K562 (cell line): ENCODE results near the gene MRPS15. TPM values are rescaled to one million over a fixed set of nuclear protein-coding genes. Genes with fewer than 3 reads are reported as not detected.

Source experiments
- BHLHE40 ChIP-seq: IDR thresholded peaks from 2 replicates; pipeline ENCODE4 v1.6.1; 2011; ENCODE audit warnings: low read length, improper control_type of control experiment
- BMI1 ChIP-seq: fragments of 150-350 bp; IDR thresholded peaks from 2 replicates; pipeline ENCODE4 v1.6.1; 2014; ENCODE audit warnings: low read length
- CHD1 ChIP-seq: fragments of 200-600 bp; sonication (generic); IDR thresholded peaks from one replicate; pipeline ENCODE4 v1.6.1; 2012; ENCODE audit warnings: mild to moderate bottlenecking, moderate library complexity, low read length, inconsistent platforms
- CREBBP ChIP-seq: IDR thresholded peaks from one replicate; pipeline ENCODE4 v1.6.1; 2012; ENCODE audit warnings: low read depth, mild to moderate bottlenecking, control low read depth, inconsistent platforms, low read length
- FOXP4 ChIP-seq: sonication (generic); formaldehyde crosslinking; IDR thresholded peaks from 2 replicates; pipeline ENCODE4 v1.8.0; 2022; ENCODE audit warnings: mild to moderate bottlenecking, missing genetic modification reagents, borderline replicate concordance
- GTF2A2 ChIP-seq: IDR thresholded peaks from 2 replicates; pipeline ENCODE4 v1.6.1; 2016; ENCODE audit warnings: mild to moderate bottlenecking, missing genetic modification characterization, missing compliant biosample characterization
- HDAC3 ChIP-seq: fragments of 450-650 bp; IDR thresholded peaks from 2 replicates; pipeline ENCODE4 v1.6.1; 2018; ENCODE audit warnings: borderline replicate concordance, mild to moderate bottlenecking, moderate library complexity; ENCODE audit not compliant: partially characterized antibody
- JUNB ChIP-seq: fragments of 450-650 bp; formaldehyde crosslinking; conservative IDR thresholded peaks from 2 replicates; pipeline ENCODE4 v1.4.0; 2020; ENCODE audit warnings: mild to moderate bottlenecking
- MXD1 ChIP-seq: fragments of 250-450 bp; sonication (Bioruptor Pico); IDR thresholded peaks from 2 replicates; pipeline ENCODE4 v1.8.0; 2021; ENCODE audit warnings: borderline replicate concordance, mild to moderate bottlenecking, moderate library complexity; ENCODE audit not compliant: poor library complexity, severe bottlenecking
- NCOA6 ChIP-seq: fragments of 450-650 bp; IDR thresholded peaks from 2 replicates; pipeline ENCODE4 v1.6.1; 2017; ENCODE audit warnings: mild to moderate bottlenecking
- PHF8 ChIP-seq: fragments of 200-600 bp; sonication (generic); IDR thresholded peaks from 2 replicates; pipeline ENCODE4 v1.6.1; 2012; ENCODE audit warnings: mixed run types, mild to moderate bottlenecking, inconsistent platforms, low read length, moderate library complexity, borderline replicate concordance
- POLR2AphosphoS2 ChIP-seq: IDR thresholded peaks from 2 replicates; pipeline ENCODE4 v1.6.1; 2012; ENCODE audit warnings: low read length, improper control_type of control experiment
- POLR3A ChIP-seq: IDR thresholded peaks from 2 replicates; pipeline ENCODE4 v1.6.1; 2011; ENCODE audit warnings: borderline replicate concordance, mild to moderate bottlenecking, moderate library complexity; ENCODE audit not compliant: insufficient read length, insufficient read depth; ENCODE audit errors: extremely low read depth
- PRMT5 ChIP-seq: sonication (generic); formaldehyde crosslinking; IDR thresholded peaks from 2 replicates; pipeline ENCODE4 v1.5.0; 2020; ENCODE audit warnings: missing genetic modification reagents
- SFPQ ChIP-seq: fragments of 200-400 bp; formaldehyde crosslinking; IDR thresholded peaks from 2 replicates; pipeline ENCODE4 v1.6.1; 2017; ENCODE audit warnings: mild to moderate bottlenecking, low read depth, low read length, moderate library complexity
- SRSF3 ChIP-seq: fragments of 200-400 bp; formaldehyde crosslinking; IDR thresholded peaks from 2 replicates; pipeline ENCODE4 v1.6.1; 2016; ENCODE audit warnings: mild to moderate bottlenecking, low read length, moderate library complexity; ENCODE audit not compliant: insufficient read depth
- TCF3 ChIP-seq: sonication (generic); formaldehyde crosslinking; IDR thresholded peaks from 2 replicates; pipeline ENCODE4 v1.4.0; 2020; ENCODE audit warnings: mild to moderate bottlenecking, missing genetic modification reagents
- TFAM ChIP-seq: fragments of 250-450 bp; sonication (Bioruptor Pico); conservative IDR thresholded peaks from 2 replicates; pipeline ENCODE4 v1.5.0; 2021; ENCODE audit warnings: mild to moderate bottlenecking, moderate library complexity
- TRIM24 ChIP-seq, 2 experiments: fragments of 450-650 bp; IDR thresholded peaks; 2 replicates each; pipeline ENCODE4 v1.6.1; 2016
- TRIM28 ChIP-seq: fragments of 450-650 bp; IDR thresholded peaks from 2 replicates; pipeline ENCODE4 v1.6.1; 2017
- ZBTB5 ChIP-seq: fragments of 450-650 bp; IDR thresholded peaks from 2 replicates; pipeline ENCODE4 v1.6.1; 2017; ENCODE audit warnings: antibody characterized with exemption
- ZBTB8A ChIP-seq: fragments of 450-650 bp; IDR thresholded peaks from 2 replicates; pipeline ENCODE4 v1.6.1; 2018; ENCODE audit warnings: mild to moderate bottlenecking, moderate library complexity; ENCODE audit not compliant: partially characterized antibody
- ZZZ3 ChIP-seq: fragments of 450-650 bp; IDR thresholded peaks from 2 replicates; pipeline ENCODE4 v1.6.1; 2016; ENCODE audit warnings: antibody characterized with exemption, mild to moderate bottlenecking, moderate library complexity
- polyA plus RNA-seq, 8 experiments: library from polyadenylated mRNA; depleted of rRNA in 4 of 8; stranded (reverse) in 5 of 8; unstranded in 3 of 8; fragments of >200 nt; fragmentation: Nextera tagmentation in 2 of 8; fragmentation: Illumina TruSeq in 1 of 8; extraction: Ambion mirVana in 2 of 8; extraction: Trizol in 1 of 8; gene quantifications; 2 replicates each; pipeline versions ENCODE4 v1.2.1 to v1.2.3, GENCODE V29; 2011 to 2014; ENCODE audit warnings: inconsistent platforms in 1 of 8, missing spikeins in 1 of 8
- total RNA-seq, 7 experiments: library from RNA; depleted of rRNA in 6 of 7; stranded (reverse); fragments of >200 nt in 6 of 7; fragmentation: Illumina TruSeq in 2 of 7; extraction: Trizol in 2 of 7; gene quantifications; 2 replicates each; pipeline versions ENCODE4 v1.2.1 to v1.2.3, GENCODE V29; 2011 to 2021; ENCODE audit warnings: low replicate concordance in 1 of 7

MRPS15 gene
- total and polyA plus RNA-seq, 9 of the 15 experiments (the other 6 are each of a cell fraction or from before 2014, with no cell fraction given) = 62.9 to 286 (median 149) TPM

- no peak for TF ChIP-seq FOXP4
- TF ChIP-seq ZBTB5 = no peak
- no peak for TF ChIP-seq CHD1
- peak; percentile 64; the same call in 1 of the 2 replicates for TF ChIP-seq BHLHE40
- no peak for TF ChIP-seq ZZZ3
- TF ChIP-seq TFAM (CRISPR knock-in tag) = no peak
- no peak for TF ChIP-seq BMI1
- TF ChIP-seq CREBBP = no peak
- no peak for TF ChIP-seq POLR2AphosphoS2
- TF ChIP-seq POLR3A = no peak
- no peak for TF ChIP-seq NCOA6
- TF ChIP-seq TCF3 = no peak
- no peak for TF ChIP-seq JUNB (CRISPR knock-in tag)
- no peak for TF ChIP-seq PHF8
- no peak for TF ChIP-seq TRIM28
- no peak for TF ChIP-seq GTF2A2 (tag)
- no peak for TF ChIP-seq HDAC3
- TF ChIP-seq ZBTB8A = no peak
- TF ChIP-seq MXD1 = no peak
- TF ChIP-seq SRSF3 = no peak
- no peak for TF ChIP-seq TRIM24 (IDR thresholded peaks at IDR 0.05)
- TF ChIP-seq PRMT5 (CRISPR knock-in tag) = no peak
- no peak for TF ChIP-seq SFPQ
These were observed 43.3 kb downstream of the MRPS15 start (continued) for GRCh38 chr1:36420836-36421317.
